Subcutaneous adipose tissue (tissue), 4 donors: Measurements from ENCODE around the gene SFN. TPM values are rescaled to one million over a fixed set of nuclear protein-coding genes. Genes with fewer than 3 reads are reported as not detected.

Experiments
- CTCF ChIP-seq: fragments of 450-650 bp; IDR thresholded peaks from one replicate; pipeline ENCODE4 v1.5.1; 2016; ENCODE audit warnings: low read depth, mild to moderate bottlenecking, control low read depth, antibody characterized with exemption, moderate library complexity
- total RNA-seq, 4 donors: library from RNA; depleted of rRNA; stranded (reverse); fragments of >200 nt; gene quantifications; one replicate each; pipeline ENCODE4 v1.1.0, GENCODE V29; 2016

SFN gene
- total RNA-seq, 4 donors from 2014 or later, result not detected

- no peak for TF ChIP-seq CTCF
Measured at GRCh38 chr1:26826261-26827105, 36.5 kb upstream of the SFN start, which contains the start of gene ZDHHC18. Gene ZDHHC18, plus strand, starts transcription at chr1:26826688. Its CDS starts 117 bp downstream, at chr1:26826805.

DNA sequence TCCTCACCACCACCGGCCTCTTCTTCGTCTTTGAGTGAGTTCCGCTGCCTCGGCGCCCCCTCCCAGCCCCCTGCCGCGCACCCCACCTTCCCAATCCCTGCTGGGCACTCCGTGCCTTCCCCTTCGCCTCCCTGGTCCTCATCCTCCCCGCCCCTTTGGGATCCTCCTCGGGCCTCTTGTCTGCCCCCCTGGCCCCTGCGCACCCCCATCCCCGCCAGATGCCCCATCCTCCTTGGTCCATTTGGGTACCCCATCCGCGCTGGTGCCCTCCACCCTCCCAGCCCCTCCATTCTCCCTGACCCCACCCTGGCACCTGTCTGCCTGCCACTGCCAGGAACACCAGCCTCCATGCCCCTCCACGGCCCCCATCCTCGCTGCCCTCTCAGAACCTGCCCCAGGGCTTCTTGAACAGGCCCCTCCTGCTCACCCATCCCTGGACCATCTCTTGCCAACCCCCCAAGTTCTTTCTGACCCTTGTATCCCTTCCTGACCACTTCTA lies 35.8 kb upstream of the SFN start:
- no peak for TF ChIP-seq CTCF

- no peak for TF ChIP-seq CTCF
Measured at GRCh38 chr1:26827663-26828062, 35.3 kb upstream of the SFN start.

DNA sequence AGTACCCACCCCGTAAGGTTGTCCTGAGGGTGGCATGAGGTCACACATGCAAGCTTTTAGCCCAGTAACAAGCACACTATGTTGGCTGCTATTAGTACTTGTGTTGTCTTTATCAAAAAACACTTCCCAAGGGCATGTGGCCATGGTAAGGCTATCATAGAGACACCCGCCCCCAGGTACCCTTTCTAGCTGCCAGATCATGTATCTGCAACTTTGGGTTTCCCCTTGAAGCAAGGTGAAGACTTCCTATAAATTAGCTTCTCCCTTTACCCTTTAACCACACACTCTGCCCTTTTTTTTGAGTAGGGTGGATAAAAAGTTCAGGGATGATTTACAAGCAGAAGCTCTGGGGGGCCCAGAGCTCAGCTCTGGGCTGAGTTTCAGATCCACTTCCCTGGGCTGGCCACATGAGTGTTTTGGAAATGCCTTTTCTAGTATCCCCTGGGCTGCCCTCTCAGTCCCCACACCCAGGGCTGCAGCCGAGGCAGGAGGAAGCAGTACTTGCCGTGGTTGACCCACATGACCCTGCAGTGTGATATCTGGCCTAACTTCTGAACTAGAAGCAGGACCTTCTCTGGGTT lies 34.4 kb upstream of the SFN start:
- TF ChIP-seq CTCF, result no peak

DNA sequence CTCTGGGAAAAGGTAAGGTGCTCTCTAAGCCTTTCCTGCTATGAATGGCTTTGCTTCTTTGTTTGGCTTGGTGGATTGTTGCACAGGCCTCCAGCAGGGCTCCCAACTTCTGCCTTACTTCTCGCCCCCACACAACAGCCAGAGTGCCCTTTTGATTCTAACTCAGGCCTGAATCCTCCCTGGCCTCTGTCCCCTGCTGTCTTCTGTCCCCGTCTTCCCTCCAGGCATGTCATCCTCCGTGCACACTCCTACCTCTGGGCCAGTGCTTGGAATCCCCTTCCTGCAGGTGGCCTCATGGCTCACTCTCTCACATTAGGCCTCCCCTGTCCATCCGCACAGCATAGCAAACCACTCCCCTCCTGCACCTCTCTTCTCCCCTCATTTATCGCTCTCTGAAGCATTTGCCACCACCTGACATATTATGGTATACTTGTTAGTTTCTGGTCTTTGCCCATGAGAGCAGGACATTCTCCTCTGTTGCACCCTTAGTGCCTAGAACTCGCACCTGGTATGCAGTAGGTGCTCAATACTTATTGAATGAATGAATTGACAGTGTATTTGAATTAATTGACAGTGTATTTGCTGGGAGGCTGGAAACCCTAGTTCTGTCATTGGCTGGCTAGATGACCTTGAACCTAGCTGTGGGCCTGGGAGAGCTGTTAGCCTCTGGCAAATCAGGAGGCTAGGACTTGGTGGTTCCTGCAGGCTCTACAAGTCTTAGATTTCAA lies 33.6 kb upstream of the SFN start:
- TF ChIP-seq CTCF, result no peak

DNA sequence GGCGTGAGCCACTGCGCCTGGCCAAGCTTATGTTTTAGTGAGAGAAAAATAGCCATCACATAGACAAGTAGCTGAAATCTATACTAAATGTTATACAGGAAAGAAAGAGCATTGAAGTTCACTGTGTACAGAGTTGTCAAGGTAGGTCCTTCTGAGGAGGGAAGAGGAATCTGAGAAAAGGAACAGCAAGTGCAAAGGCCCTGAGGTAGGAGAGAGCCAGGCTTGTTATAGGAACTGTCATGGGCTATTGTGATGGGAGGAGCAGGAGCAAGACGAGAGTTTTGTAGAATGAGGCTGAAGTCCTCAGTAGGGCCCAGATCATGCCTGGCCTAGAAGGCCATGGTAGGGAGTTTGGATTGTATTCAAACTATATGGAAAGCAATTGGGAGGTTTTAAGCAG lies 31.9 kb upstream of the SFN start:
- TF ChIP-seq CTCF, result no peak
